Measurements from ENCODE around the gene ANTKMT.
A peak's percentile ranks its signal among the peaks of the same experiment; 100 is the strongest.
"Not testable (repeated sequence)": the region's sequence is repeated elsewhere in the genome, so short reads cannot be mapped to it uniquely, and the experiment has no call there.

ANTKMT gene

DNA sequence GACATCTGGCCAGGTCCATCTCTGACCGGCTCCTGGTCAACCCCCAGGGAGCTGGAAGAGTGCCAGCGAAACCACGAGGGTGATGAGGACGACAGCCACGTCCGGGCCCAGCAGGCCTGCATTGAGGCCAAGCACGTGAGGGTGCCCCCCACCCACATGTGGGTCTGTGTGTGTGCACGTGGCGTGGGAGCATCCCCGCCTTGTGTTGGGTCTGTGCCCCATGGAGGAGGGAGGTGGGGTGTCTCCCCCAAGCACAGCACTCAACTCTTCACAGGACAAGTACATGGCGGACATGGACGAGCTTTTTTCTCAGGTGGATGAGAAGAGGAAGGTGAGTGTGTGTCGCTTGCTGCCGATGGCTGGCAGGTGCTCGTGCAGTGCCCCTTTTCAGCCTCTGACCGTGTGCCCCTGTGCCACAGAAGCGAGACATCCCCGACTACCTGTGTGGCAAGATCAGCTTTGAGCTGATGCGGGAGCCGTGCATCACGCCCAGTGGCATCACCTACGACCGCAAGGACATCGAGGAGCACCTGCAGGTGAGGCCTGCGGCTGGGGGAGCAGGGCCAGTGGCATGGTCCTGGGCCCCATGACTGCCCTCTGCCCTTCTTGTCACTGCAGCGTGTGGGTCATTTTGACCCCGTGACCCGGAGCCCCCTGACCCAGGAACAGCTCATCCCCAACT, 39.1 kb upstream of the ANTKMT start:
- DNase-seq (ENCODE audit: low read depth), result no peak

DNA sequence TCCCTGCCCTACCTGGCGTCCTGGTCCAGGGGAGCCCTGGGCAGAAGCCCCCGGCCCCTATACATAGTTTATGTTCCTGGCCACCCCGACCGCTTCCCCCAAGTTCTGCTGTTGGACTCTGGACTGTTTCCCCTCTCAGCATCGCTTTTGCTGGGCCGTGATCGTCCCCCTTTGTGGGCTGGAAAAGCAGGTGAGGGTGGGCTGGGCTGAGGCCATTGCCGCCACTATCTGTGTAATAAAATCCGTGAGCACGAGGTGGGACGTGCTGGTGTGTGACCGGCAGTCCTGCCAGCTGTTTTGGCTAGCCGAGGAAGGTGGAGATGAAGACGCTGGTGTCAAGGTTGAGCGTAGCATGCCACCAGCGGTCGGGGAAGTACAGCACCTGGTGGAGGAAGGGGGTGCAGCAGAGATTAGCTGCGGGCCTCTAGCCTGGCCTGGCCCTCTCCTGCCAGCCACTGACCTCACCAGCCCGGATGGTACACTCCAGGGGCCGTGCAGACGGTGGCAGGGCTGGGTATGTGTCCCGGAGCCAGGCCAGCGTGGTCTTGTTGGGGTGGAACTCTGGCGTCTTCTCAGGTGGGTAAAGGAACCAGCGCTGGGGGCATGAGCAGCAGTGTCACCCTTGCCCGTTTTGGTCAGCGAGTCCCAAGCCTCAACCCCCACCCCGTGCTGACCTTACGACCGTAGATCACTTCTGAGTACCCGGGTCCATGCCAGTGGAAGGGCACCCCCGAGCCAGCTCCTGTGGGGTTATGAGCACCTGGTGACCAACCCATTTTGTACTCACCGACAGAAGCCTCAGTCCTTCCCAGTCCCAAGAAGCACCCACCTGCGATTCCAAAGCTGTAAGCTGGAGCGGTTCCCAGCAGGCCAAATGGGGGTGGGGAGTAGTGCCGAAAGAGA, 38.2 kb upstream of the ANTKMT start:
- DNase-seq (ENCODE audit: low read depth), result no peak

DNA sequence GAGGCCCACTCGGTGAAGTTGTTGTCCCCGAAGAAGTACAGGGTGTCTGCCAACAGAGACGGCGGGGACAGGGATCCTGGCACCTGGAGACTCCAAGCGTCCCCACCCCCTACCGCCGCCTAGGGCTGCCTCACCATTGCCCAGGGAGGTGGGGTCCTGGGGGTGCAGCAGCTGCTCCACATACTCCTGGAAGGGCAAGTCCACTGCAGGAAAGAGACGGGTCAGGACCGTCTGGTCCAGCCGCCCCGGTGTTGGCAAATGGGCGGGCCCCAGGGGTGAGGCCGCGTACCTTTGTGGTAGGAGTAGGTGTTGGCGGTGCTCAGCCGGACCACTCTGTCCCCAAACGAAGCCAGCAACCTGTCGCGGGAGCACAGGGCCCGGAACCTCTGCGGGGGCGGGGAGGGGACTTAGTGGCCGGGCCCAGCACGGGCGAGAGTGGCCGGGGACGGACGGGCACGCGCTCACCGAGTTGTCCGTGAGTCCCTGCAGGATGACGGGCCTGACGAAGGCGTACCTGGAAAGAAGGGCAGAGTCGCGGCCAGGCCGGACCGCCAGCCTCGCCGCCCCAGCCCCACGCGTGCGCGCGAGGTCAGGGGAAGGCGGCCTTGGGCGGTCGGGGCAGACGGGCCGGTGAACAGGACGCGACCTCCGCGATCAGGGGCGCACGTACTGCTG, 37.4 kb upstream of the ANTKMT start:
- no peak for DNase-seq (ENCODE audit: low read depth)

DNA sequence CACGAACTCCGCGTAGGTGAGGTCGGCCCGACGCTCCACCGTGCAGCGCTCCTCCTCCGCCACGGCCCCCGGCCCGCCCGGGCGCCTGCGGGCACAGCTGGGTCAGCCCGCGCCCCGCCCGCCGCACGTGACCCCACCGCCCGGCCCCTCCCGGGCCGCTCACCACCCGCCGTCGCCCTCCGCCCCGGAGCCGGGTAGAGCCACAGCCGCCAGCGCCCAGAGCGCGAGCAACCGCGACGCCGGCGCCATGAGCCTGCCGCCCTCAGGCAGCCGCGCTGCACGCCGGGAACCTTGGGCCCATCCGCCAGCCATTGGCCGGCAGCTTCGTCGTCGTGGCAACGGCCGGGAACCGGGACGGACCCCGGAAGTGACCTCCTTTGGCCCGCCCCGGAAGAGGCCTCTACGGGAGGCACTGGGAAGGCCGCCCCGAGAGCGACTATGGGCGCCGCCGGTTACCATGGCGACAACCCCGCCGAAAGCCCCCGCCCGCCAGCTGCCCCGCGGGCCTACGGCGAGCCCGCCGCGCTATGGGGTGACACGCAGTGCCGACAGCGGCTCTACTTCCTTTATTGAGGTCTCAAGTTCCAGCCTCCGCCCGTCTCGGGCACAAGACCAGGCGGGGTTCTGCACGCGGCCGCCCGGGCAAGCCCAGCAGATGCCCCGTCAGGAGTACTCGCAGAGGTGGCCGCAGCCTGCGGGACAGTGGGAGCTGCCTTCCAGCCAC, 36.7 kb upstream of the ANTKMT start, which contains the start of gene JMJD8:
TSS of gene JMJD8 (minus strand) at position 264 of the 724 bp plus-strand sequence. CDS start at position 249, 15 bp downstream.
- DNase-seq (ENCODE audit: low read depth), result peak; percentile 91

DNA sequence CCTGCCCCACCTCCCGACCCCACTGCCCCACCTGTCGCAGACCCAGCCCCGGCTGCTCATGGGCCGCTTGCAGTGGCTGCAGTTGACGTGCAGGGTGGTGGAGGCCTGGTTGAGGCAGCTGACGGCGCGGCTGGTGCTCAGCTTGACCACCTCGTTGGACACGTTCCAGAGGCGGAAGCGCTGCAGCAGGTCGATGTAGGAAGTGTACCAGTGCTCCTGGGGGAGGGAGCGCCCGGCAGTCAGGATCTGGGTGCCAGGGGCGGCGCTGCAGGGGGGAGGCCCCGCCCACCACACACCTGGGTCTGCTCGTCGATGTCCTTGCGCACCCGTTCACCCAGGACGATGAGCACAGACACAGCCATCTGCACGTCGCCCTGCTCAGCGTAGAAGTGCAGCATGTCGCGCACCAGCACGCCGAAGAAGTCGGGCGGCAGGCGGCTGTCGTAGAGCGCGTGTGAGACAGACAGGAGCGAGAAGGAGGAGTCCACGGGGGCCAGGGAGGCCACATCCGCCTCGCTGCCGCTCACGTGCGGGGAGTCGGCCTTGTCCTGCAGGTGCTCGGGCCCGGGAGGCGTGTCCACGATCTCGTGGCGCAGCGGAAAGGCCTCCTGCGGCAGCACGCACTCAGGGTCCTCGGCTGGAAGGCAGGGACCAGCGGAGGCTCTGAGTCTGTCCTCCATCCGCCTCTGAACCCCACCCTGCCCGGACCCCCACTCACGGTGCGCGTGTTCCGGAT, 35.8 kb upstream of the ANTKMT start:
- no peak for DNase-seq (ENCODE audit: low read depth)

DNA sequence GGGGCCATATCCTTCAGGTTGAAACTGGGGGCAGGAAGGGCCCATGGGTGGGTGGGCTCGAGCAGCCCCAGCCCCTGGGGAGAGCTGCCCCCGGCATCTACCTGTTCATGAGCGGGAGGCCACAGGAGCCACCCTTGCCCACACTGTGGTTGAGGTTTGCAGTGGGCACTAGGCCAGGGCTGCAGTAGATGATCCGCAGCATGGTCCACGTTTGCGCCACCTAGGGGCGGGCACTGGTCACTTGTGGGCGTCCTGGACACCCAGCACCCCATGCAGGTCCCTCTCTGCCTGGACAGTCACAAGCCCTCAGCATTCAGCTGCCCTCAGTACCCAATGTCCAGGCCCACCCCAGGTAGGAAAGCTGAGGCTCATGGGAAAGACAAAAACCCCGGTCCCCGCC, 35.0 kb upstream of the ANTKMT start:
- DNase-seq (ENCODE audit: low read depth), result no peak

DNA sequence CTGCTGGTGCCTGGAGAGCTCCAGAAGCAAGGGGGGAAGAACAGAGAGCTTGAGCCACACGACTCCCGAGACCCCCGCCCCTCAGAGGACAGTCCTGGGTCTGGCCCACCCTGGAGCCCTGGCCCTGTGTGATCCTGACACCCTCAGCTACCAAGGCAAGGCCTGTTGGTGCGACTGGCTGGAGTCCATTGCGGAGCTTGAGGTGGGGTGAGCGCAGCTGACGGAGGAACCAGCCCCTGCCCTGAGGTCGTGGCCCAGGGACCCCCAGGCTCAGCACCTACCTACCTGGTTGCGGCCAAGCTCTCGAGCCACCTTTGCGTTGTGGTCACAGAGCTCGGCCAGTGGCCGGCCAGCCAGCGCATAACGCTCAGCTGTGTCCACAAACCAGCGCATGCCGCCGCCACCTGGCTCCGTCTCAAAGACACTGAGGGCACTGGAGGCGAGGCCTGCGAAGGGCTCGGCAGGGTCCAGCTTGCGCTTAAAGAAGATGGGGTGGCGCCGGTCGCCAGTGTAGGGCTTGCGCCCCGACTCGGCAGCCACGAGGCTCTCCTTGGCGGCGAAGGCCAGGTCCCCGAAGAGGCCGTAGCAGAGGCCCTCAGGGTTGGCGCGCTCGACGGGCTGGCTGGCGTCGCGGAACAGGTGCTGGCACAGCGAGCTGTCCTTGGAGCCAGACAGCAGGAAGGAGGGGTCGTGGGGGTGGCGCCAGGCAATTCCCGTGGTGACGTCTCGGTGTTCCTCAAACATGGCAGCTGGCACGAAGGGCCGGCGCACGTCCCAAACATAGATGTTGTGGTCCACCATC, 34.3 kb upstream of the ANTKMT start:
- no peak for DNase-seq (ENCODE audit: low read depth)

DNA sequence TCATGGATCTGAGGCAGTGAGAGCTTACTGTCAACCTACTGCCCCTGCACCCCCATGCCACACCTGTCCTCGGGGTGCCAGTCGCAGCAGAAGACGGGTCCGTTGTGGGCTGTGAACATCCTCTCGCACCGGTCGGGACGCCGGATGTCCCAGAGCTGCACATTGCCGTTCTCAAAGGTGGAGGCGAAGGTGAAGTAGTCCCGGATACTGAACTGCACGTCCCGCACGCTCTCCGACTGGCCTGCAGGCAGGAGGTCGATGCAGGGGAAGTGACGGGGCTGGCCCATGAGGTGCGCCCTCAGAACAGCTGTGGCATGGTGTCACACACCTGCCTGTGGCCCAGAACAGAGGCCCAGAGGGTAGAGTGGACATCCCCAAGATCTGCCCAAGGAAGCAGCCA, 33.4 kb upstream of the ANTKMT start:
- no peak for DNase-seq (ENCODE audit: low read depth)

DNA sequence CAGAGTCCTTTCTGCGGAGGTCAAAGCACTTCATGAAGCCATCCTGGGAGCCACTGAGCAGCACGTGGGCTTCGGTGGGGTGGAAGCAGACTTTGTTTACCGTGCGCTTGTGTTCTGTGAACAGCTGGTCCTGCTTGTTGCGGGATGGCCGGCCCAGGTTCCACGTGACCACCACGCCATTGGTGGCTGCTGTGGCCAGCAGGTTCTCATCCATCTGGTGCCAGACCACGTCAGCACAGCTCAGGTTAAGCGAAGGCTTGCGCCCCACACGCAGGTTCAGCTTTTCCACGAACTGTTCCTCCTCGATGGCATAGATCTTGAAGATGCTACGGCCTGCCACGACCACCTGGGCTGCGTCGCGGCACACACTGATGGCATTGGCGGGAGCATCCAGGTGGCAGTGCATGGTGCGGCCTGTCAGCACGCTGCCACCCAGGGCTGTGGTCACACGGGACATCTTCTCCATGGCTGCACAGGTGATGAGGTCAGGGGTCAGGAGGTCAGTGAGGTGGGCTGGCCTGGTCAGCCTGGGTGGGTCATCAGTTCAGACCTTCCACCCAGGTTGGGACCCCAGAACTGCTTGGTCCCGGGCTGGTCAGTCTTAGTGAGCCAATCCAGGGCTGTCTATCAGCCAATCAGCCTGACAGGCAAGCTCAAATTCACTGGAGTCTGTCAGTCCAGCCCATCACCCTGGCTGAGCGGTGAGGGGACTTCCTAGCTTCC, 31.6 kb upstream of the ANTKMT start:
- DNase-seq (ENCODE audit: low read depth), result no peak

DNA sequence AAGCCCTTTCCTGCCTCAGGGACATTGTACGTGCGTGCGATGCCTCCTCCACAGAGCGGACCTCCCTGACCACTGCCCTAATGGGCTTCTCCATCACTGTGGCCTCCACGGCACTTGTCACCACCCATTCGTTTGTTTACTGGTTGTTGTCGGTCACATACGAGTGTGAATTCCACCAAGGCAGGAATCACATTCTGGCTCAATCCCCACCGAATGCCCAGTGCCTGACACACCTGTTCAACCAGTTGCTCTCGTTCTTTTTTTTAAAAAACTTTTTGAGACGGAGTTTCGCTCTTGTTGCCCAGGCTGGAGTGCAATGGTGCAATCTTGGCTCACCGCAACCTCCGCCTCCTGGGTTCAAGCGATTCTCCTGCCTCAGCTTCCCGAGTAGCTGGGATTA, 29.7 kb upstream of the ANTKMT start:
- DNase-seq (ENCODE audit: low read depth), result not testable (repeated sequence)

DNA sequence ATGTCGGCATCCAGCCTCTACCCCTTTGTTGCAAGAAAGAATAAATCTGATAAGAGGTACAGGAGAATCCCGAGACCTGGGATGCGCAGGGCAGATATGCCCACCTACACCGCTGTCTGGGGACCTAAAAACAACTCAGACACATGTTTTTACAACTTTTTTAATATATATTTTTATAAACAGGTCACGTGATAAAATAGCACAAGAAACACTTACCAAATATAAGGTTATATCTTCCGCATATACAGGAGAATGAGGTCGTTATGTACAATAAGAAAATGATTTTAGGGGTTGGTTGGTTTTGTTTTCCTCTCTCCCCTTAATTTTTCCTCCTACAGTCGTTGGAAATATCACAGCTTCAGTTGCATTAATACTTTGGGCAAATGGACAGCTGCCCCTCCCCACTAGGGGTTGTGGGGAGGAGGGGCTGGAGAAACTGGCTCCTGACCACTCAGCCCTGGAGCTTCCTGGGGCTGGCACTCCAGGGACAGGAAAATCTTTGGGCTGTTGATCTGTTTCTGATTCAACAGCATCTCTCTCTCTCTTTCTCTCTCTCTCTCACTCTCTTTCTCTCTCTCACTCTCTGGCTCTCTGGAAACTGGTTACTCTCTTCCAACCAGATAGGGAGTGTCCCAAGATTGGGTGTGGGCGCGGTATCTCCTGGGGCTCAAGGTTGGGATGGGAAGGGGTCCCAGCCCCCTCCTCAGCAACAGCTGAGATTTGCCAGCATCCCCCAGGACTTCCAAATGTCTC, 28.4 kb upstream of the ANTKMT start:
- DNase-seq (ENCODE audit: low read depth), result no peak

DNA sequence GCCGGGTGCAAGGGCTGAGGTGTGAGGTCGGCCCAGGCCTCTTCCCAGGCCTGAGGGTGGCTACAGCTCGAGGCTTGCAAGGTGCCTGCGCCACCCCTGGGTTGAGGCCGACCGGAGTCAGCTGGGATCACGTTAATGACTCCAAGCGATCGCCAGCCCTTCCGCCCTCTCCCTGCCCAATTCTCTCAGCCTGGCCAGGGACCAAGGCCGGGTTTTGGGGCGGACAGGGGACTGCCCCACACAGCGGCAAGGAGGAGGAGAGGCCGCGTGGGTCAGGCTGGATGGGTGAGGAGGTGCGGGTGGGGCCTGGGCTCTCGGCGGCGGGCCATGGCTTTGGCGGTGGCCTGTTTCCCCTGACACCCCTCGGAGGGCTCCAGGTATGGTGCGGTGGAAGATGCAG, 27.6 kb upstream of the ANTKMT start:
- no peak for DNase-seq (ENCODE audit: low read depth)

DNA sequence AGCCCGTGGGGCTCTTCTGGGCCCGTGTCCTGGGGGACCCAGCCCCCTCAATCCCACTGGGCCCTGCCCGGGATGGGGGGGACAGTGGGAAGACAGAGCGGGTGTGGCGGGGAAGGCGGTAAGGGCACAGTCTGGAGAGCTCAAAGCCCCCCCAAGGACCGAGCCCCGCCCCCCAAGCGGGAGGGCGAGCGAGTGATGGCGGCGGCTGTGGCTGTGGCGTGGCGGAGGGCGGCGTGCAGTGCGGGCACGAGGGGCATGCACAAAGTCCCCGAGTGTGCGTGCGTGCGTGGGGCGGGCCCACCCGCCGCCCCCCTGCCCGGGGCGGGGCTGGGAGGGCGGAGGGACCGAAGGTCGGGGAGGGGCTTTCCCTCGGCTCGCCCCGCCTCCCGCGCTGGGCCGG, 27.2 kb upstream of the ANTKMT start:
- no peak for DNase-seq (ENCODE audit: low read depth)

DNA sequence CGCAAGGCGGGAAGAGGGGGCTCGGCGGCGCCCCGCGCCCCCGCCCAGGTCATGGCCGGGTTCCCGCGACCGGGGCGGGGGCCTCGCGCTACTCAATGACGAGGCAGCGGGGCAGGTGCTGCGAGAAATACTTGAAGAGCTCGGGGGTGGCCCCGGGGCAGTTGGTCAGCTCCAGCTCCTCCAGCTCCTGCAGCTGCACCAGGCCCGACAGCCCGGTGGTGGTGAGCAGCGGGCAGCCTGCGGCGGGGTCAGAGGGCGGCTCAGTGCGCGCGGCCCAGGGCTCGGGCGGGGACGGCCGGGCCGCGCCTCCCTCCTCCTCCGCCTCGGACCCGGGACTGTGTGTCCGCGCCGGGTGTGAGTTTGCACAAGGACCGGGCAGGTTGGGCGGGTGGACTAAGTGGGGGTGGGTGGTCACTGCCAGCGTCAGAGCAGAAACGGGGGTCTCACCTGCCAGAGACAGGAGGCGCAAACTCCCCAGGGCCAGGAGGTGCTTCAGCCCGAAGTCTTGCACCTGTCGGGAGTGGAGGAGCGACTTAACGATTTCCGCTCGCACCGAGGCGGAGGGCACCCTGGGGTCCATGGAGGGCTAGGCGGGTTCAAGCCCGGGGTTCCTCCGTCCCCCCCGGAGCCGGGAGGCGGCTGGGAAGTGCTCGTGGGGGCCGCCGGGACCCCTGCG, 26.6 kb upstream of the ANTKMT start:
- no peak for DNase-seq (ENCODE audit: low read depth)

DNA sequence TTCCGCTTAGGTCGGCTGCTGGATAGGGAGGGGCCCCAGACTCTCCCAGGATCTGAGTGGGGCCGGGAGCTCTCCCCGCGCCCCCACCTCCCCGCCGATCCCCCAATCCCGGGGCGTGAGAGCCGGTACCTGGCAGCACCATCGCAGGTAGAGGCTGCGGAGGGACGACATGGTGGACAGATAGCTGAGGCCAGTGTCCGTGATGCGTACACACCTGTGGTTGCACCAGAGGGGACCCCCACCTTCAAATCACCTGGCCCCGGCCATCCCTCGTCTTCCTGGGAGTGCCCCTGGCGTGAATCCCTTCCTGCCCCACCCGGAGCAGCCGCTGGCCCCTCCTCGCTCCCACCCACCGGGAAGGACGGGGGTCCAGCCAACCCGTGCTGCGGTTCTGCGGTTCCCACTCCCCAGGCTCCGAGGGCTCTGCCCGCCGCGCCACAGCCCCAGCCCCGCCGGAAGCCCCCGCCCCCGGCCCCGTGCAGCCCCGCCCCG, 26.0 kb upstream of the ANTKMT start:
- no peak for DNase-seq (ENCODE audit: low read depth)

DNA sequence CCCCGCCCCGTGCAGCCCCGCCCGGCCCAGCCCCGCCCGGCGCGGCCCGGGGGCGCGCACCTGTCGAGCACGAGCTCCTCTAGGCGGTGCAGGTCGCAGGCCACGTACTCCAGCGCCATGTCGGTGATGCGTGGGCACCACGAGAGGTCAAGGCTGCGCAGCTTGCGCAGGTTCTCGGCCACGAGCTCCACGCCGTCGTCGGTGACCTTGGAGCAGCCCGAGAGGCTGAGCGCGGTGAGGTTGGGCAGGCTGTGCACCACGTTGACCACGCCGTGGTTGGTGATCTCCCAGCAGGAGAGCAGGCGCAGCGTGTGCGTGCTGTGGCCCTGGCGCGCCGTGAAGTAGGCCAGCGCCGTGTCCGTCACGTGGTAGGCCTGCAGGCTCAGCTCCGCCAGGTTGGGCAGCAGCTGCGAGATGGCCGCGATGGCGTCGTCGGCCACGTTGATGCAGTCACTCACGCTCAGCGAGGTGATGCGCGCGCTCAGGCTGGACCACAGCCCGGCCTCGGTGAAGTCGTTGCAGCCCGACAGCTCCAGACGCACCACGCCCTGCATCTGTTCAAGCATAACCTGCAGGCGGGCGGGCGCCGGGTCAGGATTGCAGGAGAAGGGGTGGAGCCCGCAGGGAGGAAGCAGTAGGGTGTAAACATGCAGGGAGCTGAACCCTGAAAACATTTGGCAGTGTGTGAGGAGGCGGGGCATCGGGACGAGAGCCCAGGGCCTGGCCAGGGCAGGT, 25.4 kb upstream of the ANTKMT start:
- peak; percentile 38 for DNase-seq (ENCODE audit: low read depth)

DNA sequence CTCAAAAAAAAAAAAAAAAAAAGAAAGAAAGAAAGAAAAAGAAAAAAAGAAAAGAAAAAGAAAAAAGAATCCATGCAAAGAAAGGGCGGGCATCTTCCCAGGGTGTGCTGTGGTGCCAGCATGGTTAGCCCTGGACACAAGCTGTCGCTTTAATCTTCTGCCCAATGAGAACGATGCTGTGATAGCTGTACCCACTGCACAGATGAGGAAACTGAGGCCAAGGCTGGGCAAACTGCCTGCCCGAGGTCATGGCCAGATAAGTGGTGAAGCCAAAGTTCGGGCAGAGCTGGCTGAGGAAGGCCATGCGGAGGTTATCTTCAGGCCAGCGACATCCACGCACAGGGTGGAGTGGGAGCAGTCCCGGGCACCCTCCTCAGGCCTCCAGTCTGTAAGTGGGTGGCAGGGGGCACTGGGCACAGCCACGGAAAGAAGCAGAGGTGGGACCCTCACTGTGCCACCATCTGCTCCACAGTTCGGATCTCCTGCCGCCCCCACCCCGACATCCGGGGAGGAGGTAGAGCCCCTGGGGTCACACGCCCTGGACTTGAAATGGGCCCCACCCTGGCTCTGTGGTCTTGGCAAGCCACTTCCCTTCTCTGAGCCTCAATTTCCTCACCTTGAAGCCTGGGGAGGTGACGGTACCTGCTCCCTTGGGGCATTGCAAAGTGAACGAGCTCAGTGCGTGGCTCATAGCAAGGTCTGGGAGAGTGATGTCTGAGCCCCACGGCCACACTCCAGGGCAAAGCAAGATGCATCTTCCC, 21.9 kb upstream of the ANTKMT start:
- no peak for DNase-seq (ENCODE audit: low read depth)

Data from stimulated activated CD8-positive, alpha-beta memory T cell treated with anti-CD3 and anti-CD28 coated beads, Interleukin-12 subunit alpha, Interleukin-12 subunit beta, amount 100 ng/mL, for 1 hour (primary cell).